Upper lobe of right lung (tissue), 1 donor: ENCODE data around the gene MSH3. TPM values are rescaled to one million over a fixed set of nuclear protein-coding genes. Genes with fewer than 3 reads are reported as not detected.

Experiments
- ATAC-seq: fragments of 200-7000 bp; cut with Tn5 transposase; one replicate; pipeline ENCODE4 v1.9.1; 2020; ENCODE audit warnings: mild to moderate bottlenecking, moderate library complexity
- DNase-seq: peaks from one replicate; pipeline ENCODE4 v3.0.0-alpha.2; 2020
- H3K27ac ChIP-seq: fragments of 200-600 bp; one replicate; pipeline ENCODE4 v1.8.0; 2022
- H3K27me3 ChIP-seq: fragments of 200-600 bp; one replicate; pipeline ENCODE4 v1.8.0; 2022; ENCODE audit warnings: mild to moderate bottlenecking
- H3K36me3 ChIP-seq: fragments of 200-600 bp; one replicate; pipeline ENCODE4 v1.8.0; 2022
- H3K4me1 ChIP-seq: fragments of 200-600 bp; one replicate; pipeline ENCODE4 v1.8.0; 2022
- H3K4me3 ChIP-seq: fragments of 200-600 bp; one replicate; pipeline ENCODE4 v1.8.0; 2022; ENCODE audit warnings: mild to moderate bottlenecking
- H3K9me3 ChIP-seq: fragments of 200-600 bp; one replicate; pipeline ENCODE4 v1.8.0; 2022
- intact Hi-C: fragments of 100-400 bp; cut with DNase I; formaldehyde crosslinking; loops from one replicate; pipeline ENCODE4 v1.11.0; 2022
- total RNA-seq: library from RNA; stranded (reverse); fragmentation: NEBNext Ultra II Directional; extraction: Animal tissue kit (Norgen Biotek cat#: 25700); gene quantifications from one replicate; pipeline ENCODE4 v1.2.1, GENCODE V29; 2021
- TF ChIP-seq, protein P1 (sequence below): fragments of 200-600 bp; IDR thresholded peaks from one replicate; pipeline ENCODE4 v1.8.0; 2022; ENCODE audit warnings: antibody characterized with exemption
- donor health status: DM: no; HTN: yes; CAD: no; lungs with severe emphysema.

MSH3 gene
- total RNA-seq, 1 donor from 2014 or later = 13.7 TPM

DNA sequence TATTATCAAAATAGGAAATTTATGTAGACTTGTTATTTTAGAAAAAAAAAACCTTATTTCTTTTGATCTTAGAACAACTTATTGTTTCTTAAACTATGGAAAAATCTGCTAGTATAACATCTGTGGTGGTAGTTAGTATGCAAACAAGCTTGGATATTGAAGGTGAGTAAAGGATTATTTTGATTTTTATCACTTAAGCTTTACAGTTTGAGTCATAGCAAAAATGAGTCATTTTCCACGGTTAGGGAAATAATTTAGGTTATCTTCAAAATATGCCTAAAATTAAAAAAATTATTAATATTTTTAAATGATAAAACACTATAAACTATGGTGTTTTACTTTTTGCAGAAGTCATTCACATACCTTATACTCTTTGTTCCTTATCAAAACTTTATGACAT, 107.5 kb downstream of the MSH3 start:
- no peaks in the 10 kb centered on the region for H3K9me3 ChIP-seq
- no peak overlapping the region for H3K4me3 ChIP-seq
- intact Hi-C loops = no loop called here
- H3K27ac ChIP-seq = no peak overlapping the region
- ATAC-seq = no peak
- no peaks in the 10 kb centered on the region for H3K4me1 ChIP-seq
- H3K27me3 ChIP-seq = no peaks in the 10 kb centered on the region
- no peak for DNase-seq
- TF ChIP-seq, protein P1, sequence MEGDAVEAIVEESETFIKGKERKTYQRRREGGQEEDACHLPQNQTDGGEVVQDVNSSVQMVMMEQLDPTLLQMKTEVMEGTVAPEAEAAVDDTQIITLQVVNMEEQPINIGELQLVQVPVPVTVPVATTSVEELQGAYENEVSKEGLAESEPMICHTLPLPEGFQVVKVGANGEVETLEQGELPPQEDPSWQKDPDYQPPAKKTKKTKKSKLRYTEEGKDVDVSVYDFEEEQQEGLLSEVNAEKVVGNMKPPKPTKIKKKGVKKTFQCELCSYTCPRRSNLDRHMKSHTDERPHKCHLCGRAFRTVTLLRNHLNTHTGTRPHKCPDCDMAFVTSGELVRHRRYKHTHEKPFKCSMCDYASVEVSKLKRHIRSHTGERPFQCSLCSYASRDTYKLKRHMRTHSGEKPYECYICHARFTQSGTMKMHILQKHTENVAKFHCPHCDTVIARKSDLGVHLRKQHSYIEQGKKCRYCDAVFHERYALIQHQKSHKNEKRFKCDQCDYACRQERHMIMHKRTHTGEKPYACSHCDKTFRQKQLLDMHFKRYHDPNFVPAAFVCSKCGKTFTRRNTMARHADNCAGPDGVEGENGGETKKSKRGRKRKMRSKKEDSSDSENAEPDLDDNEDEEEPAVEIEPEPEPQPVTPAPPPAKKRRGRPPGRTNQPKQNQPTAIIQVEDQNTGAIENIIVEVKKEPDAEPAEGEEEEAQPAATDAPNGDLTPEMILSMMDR = no peak
- H3K36me3 ChIP-seq = no peaks in the 10 kb centered on the region

GRCh38 chr5:80762573-80762972, 108.1 kb downstream of the MSH3 start:
- H3K27me3 ChIP-seq = no peaks in the 10 kb centered on the region
- no peaks in the 10 kb centered on the region for H3K9me3 ChIP-seq
- no peak for DNase-seq
- H3K4me1 ChIP-seq = no peaks in the 10 kb centered on the region
- no peak for ATAC-seq
- intact Hi-C loops = no loop called here
- H3K36me3 ChIP-seq = no peaks in the 10 kb centered on the region
- no peak overlapping the region for H3K4me3 ChIP-seq
- H3K27ac ChIP-seq = no peak overlapping the region
- TF ChIP-seq, protein P1 = no peak

DNA sequence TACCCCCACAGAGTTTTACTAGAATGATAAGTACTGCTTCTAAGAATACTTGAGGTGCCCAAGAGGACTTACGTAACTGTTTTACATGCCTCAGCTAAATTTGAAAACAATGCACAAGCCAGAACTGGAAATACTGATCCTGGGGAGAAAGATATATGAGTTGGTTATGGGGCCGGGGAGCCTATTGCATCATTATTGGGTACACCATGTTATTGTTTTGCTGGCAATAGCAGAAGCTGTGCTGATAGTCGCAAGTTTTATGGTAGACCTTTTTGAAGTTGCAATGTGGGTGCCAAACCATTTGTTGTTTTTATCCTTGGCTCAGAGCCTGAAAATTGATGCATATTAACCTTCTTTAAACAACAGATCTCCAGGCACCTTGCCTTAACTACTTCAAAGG, 108.8 kb downstream of the MSH3 start:
- TF ChIP-seq, protein P1 = no peak
- no peak for ATAC-seq
- intact Hi-C loops = no loop called here

GRCh38 chr5:80763873-80764647, 109.6 kb downstream of the MSH3 start:
- Histone ChIP-seq H3K27me3 (no peaks in the 10 kb centered on the region), H3K9me3 (no peaks in the 10 kb centered on the region), H3K4me3 (no peak overlapping the region), H3K27ac (no peak overlapping the region), H3K4me1 (no peaks in the 10 kb centered on the region), H3K36me3 (peaks cover 9% of the 10 kb centered on the region)
- ATAC-seq (no peak), DNase-seq (no peak)
- TF ChIP-seq, protein P1 = no peak
- intact Hi-C loops = no loop called here

More for the DNA sequence above, 108.8 kb downstream of the MSH3 start:
- peaks cover 4% of the 10 kb centered on the region for H3K36me3 ChIP-seq
- no peak for DNase-seq
- H3K4me1 ChIP-seq = no peaks in the 10 kb centered on the region
- no peaks in the 10 kb centered on the region for H3K9me3 ChIP-seq
- no peaks in the 10 kb centered on the region for H3K27me3 ChIP-seq
- H3K4me3 ChIP-seq = no peak overlapping the region
- H3K27ac ChIP-seq = no peak overlapping the region

DNA sequence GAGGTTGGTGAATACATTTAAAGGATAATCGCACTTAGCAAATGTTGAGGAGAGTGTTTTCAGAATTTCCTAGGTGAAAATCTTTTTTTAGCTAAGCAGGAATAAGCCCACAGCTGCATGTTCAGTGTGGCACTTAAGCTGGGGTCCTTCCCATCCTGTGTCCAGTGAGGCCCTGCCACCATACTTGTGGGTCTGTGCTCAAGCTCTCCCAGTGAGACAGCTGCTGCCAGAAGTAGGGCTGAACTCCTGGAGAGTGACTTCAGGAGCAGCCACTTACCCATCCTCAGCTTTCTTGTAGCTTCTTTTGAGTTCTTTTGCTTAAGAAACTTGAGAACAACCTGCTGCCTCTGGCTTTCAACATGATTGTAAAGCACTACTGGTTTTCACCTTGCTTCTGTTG, 110.3 kb downstream of the MSH3 start:
- intact Hi-C loops = no loop called here
- DNase-seq (no peak), ATAC-seq (no peak)
- Histone ChIP-seq H3K27me3 (no peaks in the 10 kb centered on the region), H3K4me3 (no peak overlapping the region), H3K9me3 (no peaks in the 10 kb centered on the region), H3K36me3 (peaks cover 9% of the 10 kb centered on the region), H3K4me1 (no peaks in the 10 kb centered on the region), H3K27ac (no peak overlapping the region)
- TF ChIP-seq, protein P1 = no peak
